ENCODE measurements around the gene MXI1. TPM values are rescaled to one million over a fixed set of nuclear protein-coding genes. Genes with fewer than 3 reads are reported as not detected.

Gene MXI1
- total RNA-seq, 1 experiment from 2014 or later, result 12.1 TPM

GRCh38 chr10:110321869-110322620 lies 114.6 kb downstream of the MXI1 start:
- no peak for ATAC-seq
- in situ Hi-C loops (cut with HindIII; ENCODE audit: low pct_unique_long_range_greater_than_20kb, low sequenced_read_pairs) (no loop called here), intact Hi-C loops (cut with micrococcal nuclease; ENCODE audit: unreplicated experiment) (no loop called here)
- TF ChIP-seq SIN3A (IDR thresholded peaks at IDR 0.05; ENCODE audit: borderline replicate concordance, insufficient read depth, low read depth, low read length), result no peak
- TF ChIP-seq, protein P1, sequence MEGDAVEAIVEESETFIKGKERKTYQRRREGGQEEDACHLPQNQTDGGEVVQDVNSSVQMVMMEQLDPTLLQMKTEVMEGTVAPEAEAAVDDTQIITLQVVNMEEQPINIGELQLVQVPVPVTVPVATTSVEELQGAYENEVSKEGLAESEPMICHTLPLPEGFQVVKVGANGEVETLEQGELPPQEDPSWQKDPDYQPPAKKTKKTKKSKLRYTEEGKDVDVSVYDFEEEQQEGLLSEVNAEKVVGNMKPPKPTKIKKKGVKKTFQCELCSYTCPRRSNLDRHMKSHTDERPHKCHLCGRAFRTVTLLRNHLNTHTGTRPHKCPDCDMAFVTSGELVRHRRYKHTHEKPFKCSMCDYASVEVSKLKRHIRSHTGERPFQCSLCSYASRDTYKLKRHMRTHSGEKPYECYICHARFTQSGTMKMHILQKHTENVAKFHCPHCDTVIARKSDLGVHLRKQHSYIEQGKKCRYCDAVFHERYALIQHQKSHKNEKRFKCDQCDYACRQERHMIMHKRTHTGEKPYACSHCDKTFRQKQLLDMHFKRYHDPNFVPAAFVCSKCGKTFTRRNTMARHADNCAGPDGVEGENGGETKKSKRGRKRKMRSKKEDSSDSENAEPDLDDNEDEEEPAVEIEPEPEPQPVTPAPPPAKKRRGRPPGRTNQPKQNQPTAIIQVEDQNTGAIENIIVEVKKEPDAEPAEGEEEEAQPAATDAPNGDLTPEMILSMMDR (IDR thresholded peaks at IDR 0.05), result no peak
- TF ChIP-seq POLR2AphosphoS5 (IDR thresholded peaks at IDR 0.05; ENCODE audit: low read depth, low read length), result no peak
- TF ChIP-seq TCF7L2 (IDR thresholded peaks at IDR 0.05; ENCODE audit: low read depth, low read length), result no peak
- no peak for TF ChIP-seq REST (IDR thresholded peaks at IDR 0.05; ENCODE audit: insufficient read depth in 1 of 2, low read depth in 2 of 2, low read length in 1 of 2)
- Histone ChIP-seq H3K4me3 (ENCODE audit: low read depth in 2 of 2, low read length in 2 of 2) (no peak overlapping the region), H3K36me3 (ENCODE audit: control insufficient read depth, insufficient read depth, low read length) (no peaks in the 10 kb centered on the region), H3K27me3 (ENCODE audit: control insufficient read depth, insufficient read depth, low read length) (no peaks in the 10 kb centered on the region), H3K9me3 (ENCODE audit: control insufficient read depth, insufficient read depth, low read depth, low read length) (peaks cover 11% of the 10 kb centered on the region; the same call in 1 of the 2 replicates), H3K4me1 (ENCODE audit: control insufficient read depth, insufficient read depth, low read length) (no peaks in the 10 kb centered on the region), H3K27ac (ENCODE audit: low read length) (no peak overlapping the region)
- CTCF ChIA-PET, result no interaction called here
- POLR2A ChIA-PET, result no interaction called here
- no TSS peak for BruUV-seq (replicated peaks)
- DNase-seq (ENCODE audit: low read depth, low spot score), result no peak

- ChIA-PET CTCF (no interaction called here), POLR2A (interaction anchor here (0.5 kb wide), 1 partner anchor 175 kb away, joined by 3 read pairs; no protein-coding TSS in a partner anchor)
- Histone ChIP-seq H3K36me3 (ENCODE audit: control insufficient read depth, insufficient read depth, low read length) (no peaks in the 10 kb centered on the region), H3K27me3 (ENCODE audit: control insufficient read depth, insufficient read depth, low read length) (no peaks in the 10 kb centered on the region), H3K9me3 (ENCODE audit: control insufficient read depth, insufficient read depth, low read depth, low read length) (peaks cover 11% of the 10 kb centered on the region; the same call in 1 of the 2 replicates), H3K27ac (ENCODE audit: low read length) (no peak overlapping the region), H3K4me1 (ENCODE audit: control insufficient read depth, insufficient read depth, low read length) (no peaks in the 10 kb centered on the region), H3K4me3 (ENCODE audit: low read depth in 2 of 2, low read length in 2 of 2) (no peak overlapping the region)
- in situ Hi-C loops (cut with HindIII; ENCODE audit: low pct_unique_long_range_greater_than_20kb, low sequenced_read_pairs) (no loop called here), intact Hi-C loops (cut with micrococcal nuclease; ENCODE audit: unreplicated experiment) (no loop called here)
- peak; percentile 66; the same call in 1 of the 2 replicates for ATAC-seq
- TF ChIP-seq TCF7L2 (IDR thresholded peaks at IDR 0.05; ENCODE audit: low read depth, low read length), result no peak
- no peak for TF ChIP-seq POLR2AphosphoS5 (IDR thresholded peaks at IDR 0.05; ENCODE audit: low read depth, low read length)
- no peak for TF ChIP-seq SIN3A (IDR thresholded peaks at IDR 0.05; ENCODE audit: borderline replicate concordance, insufficient read depth, low read depth, low read length)
- TF ChIP-seq REST (IDR thresholded peaks at IDR 0.05; ENCODE audit: insufficient read depth in 1 of 2, low read depth in 2 of 2, low read length in 1 of 2), result no peak
- TF ChIP-seq, protein P1 (IDR thresholded peaks at IDR 0.05), result no peak
- no TSS peak for BruUV-seq (replicated peaks)
- DNase-seq (ENCODE audit: low read depth, low spot score), result no peak
These were observed 116.1 kb downstream of the MXI1 start for GRCh38 chr10:110323503-110323902.
